GM12865 (cell line): Measurements from ENCODE around the gene HSH2D.

Experiments
- DNase-seq: peaks from one replicate; pipeline ENCODE4 v3.0.0; 2010; ENCODE audit warnings: low read depth
- H3K4me3 ChIP-seq: 2 replicates; pipeline ENCODE4 v1.5.1; 2011; ENCODE audit warnings: mild to moderate bottlenecking, low read depth, low read length, control low read depth
- TF ChIP-seq, protein P1 (sequence below): IDR thresholded peaks from 2 replicates; pipeline ENCODE4 v1.5.1; 2011; ENCODE audit warnings: low read length, control low read depth, low read depth, inconsistent platforms; ENCODE audit not compliant: insufficient read depth; ENCODE audit errors: missing control alignments

Gene HSH2D

DNA sequence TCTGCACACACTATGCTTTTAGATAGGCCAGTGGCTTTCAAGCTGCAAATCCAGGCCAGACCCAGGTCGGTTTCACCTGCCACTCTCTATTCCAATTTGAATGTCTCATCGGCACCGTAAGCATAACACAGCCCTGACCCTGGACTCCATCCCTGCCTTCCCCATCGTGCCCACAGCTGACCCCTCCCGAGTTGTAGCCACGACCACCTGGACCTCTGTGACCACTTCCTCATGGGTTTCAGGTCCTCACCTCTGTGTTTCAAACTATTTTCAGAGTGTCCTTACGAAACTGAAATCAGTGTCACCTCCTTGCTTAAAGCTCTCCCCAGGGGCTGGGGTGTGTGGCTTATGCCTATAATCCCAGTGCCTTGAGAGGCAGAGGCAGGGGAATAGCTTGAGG, 9.0 kb upstream of the HSH2D start:
- TF ChIP-seq, protein P1, sequence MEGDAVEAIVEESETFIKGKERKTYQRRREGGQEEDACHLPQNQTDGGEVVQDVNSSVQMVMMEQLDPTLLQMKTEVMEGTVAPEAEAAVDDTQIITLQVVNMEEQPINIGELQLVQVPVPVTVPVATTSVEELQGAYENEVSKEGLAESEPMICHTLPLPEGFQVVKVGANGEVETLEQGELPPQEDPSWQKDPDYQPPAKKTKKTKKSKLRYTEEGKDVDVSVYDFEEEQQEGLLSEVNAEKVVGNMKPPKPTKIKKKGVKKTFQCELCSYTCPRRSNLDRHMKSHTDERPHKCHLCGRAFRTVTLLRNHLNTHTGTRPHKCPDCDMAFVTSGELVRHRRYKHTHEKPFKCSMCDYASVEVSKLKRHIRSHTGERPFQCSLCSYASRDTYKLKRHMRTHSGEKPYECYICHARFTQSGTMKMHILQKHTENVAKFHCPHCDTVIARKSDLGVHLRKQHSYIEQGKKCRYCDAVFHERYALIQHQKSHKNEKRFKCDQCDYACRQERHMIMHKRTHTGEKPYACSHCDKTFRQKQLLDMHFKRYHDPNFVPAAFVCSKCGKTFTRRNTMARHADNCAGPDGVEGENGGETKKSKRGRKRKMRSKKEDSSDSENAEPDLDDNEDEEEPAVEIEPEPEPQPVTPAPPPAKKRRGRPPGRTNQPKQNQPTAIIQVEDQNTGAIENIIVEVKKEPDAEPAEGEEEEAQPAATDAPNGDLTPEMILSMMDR, result no peak
- H3K4me3 ChIP-seq, result no peak overlapping the region
- peak; percentile 88 for DNase-seq

DNA sequence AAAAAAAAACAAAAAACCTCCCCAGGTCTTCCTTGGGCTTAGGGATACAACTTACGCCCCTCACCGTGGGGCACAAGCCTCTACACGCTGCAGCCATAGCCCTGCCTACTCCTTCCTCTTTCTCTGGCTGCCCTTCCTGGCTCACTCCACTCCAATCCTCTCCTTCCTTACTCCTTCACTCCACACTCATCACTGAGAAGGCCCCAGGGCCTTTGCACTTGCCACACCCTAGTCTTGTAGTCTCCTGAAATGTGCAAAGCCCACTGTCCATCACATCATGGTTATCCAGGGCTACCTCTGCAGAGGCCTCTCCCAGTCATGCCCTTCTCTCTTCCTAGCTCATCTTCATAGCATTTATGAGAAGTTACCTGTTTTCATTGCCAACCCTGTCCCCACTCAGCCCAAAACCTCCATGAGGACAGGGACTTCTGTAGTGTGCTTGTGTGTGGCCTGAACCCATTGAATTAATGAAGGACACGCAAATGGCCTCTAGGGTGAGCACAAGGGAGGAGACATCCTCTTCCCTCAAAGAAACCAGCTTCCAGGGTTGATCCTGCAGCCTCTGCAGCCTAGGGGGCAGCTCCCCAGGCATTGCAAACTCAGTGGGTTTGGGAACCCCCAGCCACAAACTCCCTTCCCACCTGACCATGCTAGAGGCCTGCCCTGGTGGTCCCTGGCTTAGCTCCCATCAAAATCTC, 7.9 kb upstream of the HSH2D start:
- no peak for DNase-seq
- no peak overlapping the region for H3K4me3 ChIP-seq
- TF ChIP-seq, protein P1, result no peak

DNA sequence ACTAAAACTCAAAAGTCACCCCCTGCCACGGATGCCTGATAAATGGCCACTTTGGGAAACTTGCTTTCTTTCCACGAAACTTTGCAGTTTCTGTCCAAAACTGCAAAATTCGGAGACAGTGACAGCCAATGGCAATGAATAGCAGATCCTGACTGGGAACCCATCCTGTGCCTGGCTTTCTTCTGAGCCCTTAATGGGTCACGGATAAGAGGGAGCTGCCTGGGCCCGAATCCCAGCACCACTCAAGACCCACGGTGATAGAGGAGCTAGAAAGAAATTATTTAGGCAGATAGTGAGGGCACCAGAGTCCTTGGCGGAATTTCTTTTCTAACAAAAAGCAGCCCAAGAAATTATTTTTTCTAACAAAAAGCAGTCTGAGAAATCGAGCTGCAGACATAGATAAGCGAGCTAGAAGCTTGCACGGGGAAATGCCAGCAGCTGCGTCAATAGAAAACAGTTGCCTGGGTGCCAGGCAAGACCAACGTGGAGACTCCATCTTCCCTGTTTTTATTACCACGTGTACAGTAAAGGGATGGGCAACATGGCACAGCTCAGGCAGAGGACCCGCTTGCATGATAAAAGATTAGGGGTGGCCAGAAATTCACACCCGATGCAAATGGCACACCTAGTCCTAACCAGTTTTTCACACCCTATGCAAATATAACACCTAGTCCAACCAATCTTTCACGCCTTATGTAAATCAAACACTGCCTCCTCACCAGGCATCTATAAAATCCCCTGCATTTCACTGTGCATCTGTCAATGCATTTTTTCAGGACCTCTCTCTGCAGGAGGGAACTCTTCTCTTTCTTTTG, 7.1 kb upstream of the HSH2D start:
- H3K4me3 ChIP-seq, result no peak overlapping the region
- peak; percentile 49 for DNase-seq
- TF ChIP-seq, protein P1, result no peak

DNA sequence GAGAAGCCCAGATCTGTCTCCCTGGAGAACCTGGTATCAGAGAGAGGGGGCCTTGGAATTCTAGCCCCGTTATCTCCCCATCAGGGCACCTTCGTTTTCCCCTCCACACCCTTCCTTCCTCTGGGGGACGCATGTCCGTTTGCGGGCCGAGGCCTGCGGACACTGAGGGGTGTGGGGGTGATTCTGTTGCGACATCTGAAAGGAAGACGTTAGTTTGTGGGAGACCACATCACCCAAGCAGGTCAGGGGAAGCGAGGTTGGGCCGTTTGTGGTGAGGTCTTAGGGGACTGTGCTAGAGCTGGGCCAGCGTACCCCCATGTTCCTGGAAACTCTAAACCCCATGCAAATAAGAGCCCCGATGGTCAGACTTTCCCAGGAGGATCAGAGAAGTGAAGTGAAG, 3.7 kb upstream of the HSH2D start:
- TF ChIP-seq, protein P1, result no peak
- peak; percentile 94 for DNase-seq
- H3K4me3 ChIP-seq, result peak overlapping the region; percentile 50

DNA sequence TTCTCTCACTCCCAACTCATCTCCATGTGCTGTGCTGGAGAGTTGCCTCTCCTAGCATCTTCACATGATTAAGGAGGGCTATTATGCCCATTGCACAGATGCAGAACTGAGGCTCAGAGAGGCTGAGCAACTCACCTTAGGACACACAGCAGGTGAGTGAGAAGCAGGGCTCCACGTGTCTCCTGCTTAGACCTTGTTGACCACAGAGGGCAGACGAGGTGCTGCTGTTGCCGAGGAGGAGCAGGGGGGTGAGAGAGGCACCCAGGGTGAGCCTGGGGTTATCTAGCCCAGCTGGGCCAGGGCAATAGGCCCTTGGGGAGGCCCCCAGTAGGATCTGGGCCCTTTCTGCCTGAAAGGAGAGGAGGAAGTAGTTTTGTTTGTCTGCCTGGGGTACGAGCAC, 2.4 kb upstream of the HSH2D start:
- H3K4me3 ChIP-seq, result no peak overlapping the region
- TF ChIP-seq, protein P1, result no peak
- peak; percentile 95 for DNase-seq

DNA sequence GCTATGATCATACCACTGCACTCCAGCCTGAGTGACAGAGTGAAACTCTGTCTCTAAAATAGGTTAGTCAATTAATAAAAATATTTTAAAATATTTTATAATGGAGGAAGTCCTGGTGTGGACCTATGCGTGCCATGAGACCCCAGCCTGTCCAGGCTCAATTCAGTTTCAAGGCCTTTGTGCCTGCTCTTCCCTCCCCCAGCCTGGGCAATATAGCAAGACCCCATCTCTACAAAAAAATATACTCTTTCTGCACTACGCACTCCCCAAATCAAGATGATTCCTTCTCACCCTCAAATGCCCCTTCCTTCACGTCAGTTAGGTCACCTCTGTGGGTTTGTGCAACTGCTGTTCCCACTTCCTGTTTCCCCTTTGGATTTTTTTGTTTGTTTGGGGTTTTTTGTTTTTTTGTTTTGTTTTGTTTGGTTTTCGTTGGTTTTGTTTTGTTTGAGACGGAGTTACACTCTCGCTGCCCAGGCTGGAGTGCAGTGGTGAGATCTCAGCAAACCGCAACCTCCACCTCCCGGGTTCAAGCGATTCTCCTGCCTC, 1.4 kb upstream of the HSH2D start:
- TF ChIP-seq, protein P1, result no peak
- no peak overlapping the region for H3K4me3 ChIP-seq
- no peak for DNase-seq

DNA sequence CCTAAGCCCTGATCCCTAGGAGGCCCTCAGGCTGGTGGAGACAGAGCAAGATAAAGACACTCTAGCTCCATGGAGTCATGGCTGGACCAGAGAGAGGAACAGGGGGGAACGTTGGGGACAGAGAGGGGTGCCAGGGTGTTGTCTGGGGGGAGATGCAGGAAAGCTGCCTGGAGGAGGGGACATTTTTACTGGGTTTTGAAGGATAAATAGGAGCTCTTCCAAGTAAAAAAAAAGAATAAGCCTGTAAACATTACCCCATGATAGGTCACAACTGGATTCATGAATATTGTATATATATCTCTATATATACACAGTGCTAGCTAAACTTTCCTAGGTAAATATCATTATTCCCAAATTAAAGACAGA, 714 bp downstream of the HSH2D start:
- peak overlapping the region; percentile 72 for H3K4me3 ChIP-seq
- TF ChIP-seq, protein P1, result no peak
- no peak for DNase-seq
